HCT116 (cell line): Measurements from ENCODE around the gene APP. TPM values are rescaled to one million over a fixed set of nuclear protein-coding genes. Genes with fewer than 3 reads are reported as not detected.

Source experiments
- ATAC-seq: fragments of 200-7000 bp; cut with Tn5 transposase; 2 replicates; pipeline ENCODE4 v1.9.1; 2020; ENCODE audit warnings: mild to moderate bottlenecking, moderate library complexity
- BruUV-seq: library from RNA; stranded (reverse); fragments of 400-500 nt; replicated peaks from 2 replicates; lab custom pipeline; 2021; lab: Mats Ljungman, UMichigan
- CTCF ChIA-PET: fragments of 300-600 bp; sonication (Branson Sonifier 250); formaldehyde crosslinking; loops from one replicate; lab custom pipeline; 2021; ENCODE audit warnings: antibody characterized with exemption; lab: Charles Lee
- POLR2A ChIA-PET: fragments of 300-600, 350-600 bp; sonication (Branson Sonifier 250); formaldehyde crosslinking; loops from one replicate; lab custom pipeline; 2021; ENCODE audit warnings: antibody characterized with exemption; lab: Charles Lee
- RAD21 ChIA-PET, 2 experiments: fragments of 300-600 bp; sonication (Branson Sonifier 250); formaldehyde crosslinking; loops; one replicate each; lab custom pipeline; 2023; ENCODE audit warnings: low total read pairs in 2 of 2; ENCODE audit not compliant: uncharacterized antibody in 2 of 2, unreplicated experiment in 2 of 2, low non-redundant PET in 1 of 2; lab: Charles Lee
- DNase-seq: peaks from one replicate; pipeline ENCODE4 v3.0.0-alpha.2; 2010; ENCODE audit warnings: low read depth, low spot score
- H2AFZ ChIP-seq: fragments of 200-600 bp; shearing (Covaris generic), sonication (generic); 2 replicates; pipeline ENCODE4 v1.6.1; 2017; ENCODE audit warnings: low read depth, mixed run types, mixed read lengths, antibody characterized with exemption, low read length; ENCODE audit not compliant: poor library complexity, severe bottlenecking
- H3K27ac ChIP-seq: 2 replicates; pipeline ENCODE4 v1.5.1; 2012; ENCODE audit warnings: low read depth, low read length
- H3K27me3 ChIP-seq: fragments of 200-600 bp; sonication (generic); 2 replicates; pipeline ENCODE4 v1.6.1; 2016; ENCODE audit warnings: mixed run types, low read length, mixed read lengths; ENCODE audit not compliant: insufficient read depth
- H3K36me3 ChIP-seq, 2 experiments: fragments of 200-500 bp in 1 of 2; fragments of 200-600 bp in 1 of 2; sonication (Bioruptor generic) in 1 of 2; sonication (generic) in 1 of 2; 2 replicates each; pipeline versions ENCODE4 v1.5.1 to v1.6.1; 2014 to 2016; ENCODE audit warnings: low read length in 2 of 2, inconsistent platforms in 1 of 2, mixed read lengths in 1 of 2, mixed run types in 1 of 2; ENCODE audit not compliant: insufficient read depth in 2 of 2, control insufficient read depth in 1 of 2
- H3K4me1 ChIP-seq, 2 experiments: fragments of 200-600 bp in 1 of 2; sonication (generic) in 1 of 2; 2 replicates each; pipeline versions ENCODE4 v1.5.1 to v1.6.1; 2012 to 2017; ENCODE audit warnings: low read length in 2 of 2, inconsistent platforms in 1 of 2, mild to moderate bottlenecking in 1 of 2, mixed read lengths in 1 of 2, mixed run types in 1 of 2, moderate library complexity in 1 of 2; ENCODE audit not compliant: insufficient read depth in 2 of 2, control insufficient read depth in 1 of 2
- H3K4me2 ChIP-seq: fragments of 200-600 bp; sonication (generic); 2 replicates; pipeline ENCODE4 v1.6.1; 2017; ENCODE audit warnings: mixed run types, low read length, mixed read lengths
- H3K4me3 ChIP-seq, 2 experiments: fragments of 200-600 bp in 1 of 2; sonication (generic) in 1 of 2; replicated peaks in 1 of 2; 2 replicates each; pipeline ENCODE4 v1.5.1; 2011 to 2016; ENCODE audit warnings: low read length in 2 of 2, control low read depth in 1 of 2, low read depth in 1 of 2, mild to moderate bottlenecking in 1 of 2, mixed read lengths in 1 of 2, mixed run types in 1 of 2
- H3K79me2 ChIP-seq: fragments of 200-600 bp; sonication (generic); 2 replicates; pipeline ENCODE4 v1.6.1; 2017; ENCODE audit warnings: mild to moderate bottlenecking, mixed run types, low read length, moderate library complexity, mixed read lengths; ENCODE audit not compliant: insufficient read depth
- H3K9ac ChIP-seq: fragments of 200-600 bp; sonication (generic); 2 replicates; pipeline ENCODE4 v1.6.1; 2016; ENCODE audit warnings: low read length, mixed read lengths
- H3K9me2 ChIP-seq: fragments of 200-600 bp; sonication (generic), shearing (Covaris generic); 2 replicates; pipeline ENCODE4 v1.6.1; 2017; ENCODE audit warnings: mixed run types, mild to moderate bottlenecking, moderate library complexity; ENCODE audit not compliant: insufficient read depth
- H3K9me3 ChIP-seq, 2 experiments: fragments of 200-500 bp in 1 of 2; fragments of 200-600 bp in 1 of 2; sonication (Bioruptor generic) in 1 of 2; sonication (generic) in 1 of 2; 2 replicates each; pipeline ENCODE4 v1.6.1; 2014 to 2017; ENCODE audit warnings: low read length in 2 of 2, mixed read lengths in 2 of 2, inconsistent platforms in 1 of 2, low read depth in 1 of 2, mild to moderate bottlenecking in 1 of 2, mixed run types in 1 of 2, moderate library complexity in 1 of 2; ENCODE audit not compliant: control insufficient read depth in 1 of 2, insufficient read depth in 1 of 2
- H4K20me1 ChIP-seq: fragments of 200-600 bp; sonication (generic), shearing (Covaris generic); 2 replicates; pipeline ENCODE4 v1.6.1; 2017; ENCODE audit warnings: mixed run types, mild to moderate bottlenecking, moderate library complexity; ENCODE audit not compliant: insufficient read depth
- ATF3 ChIP-seq: IDR thresholded peaks from 2 replicates; pipeline ENCODE4 v1.6.1; 2012
- CEBPB ChIP-seq: IDR thresholded peaks from 2 replicates; pipeline ENCODE4 v1.6.1; 2012; ENCODE audit warnings: low read depth
- CTCF ChIP-seq, 3 experiments: fragments of 200-600 bp in 1 of 3; sonication (generic) in 1 of 3; IDR thresholded peaks in 2 of 3; conservative IDR thresholded peaks in 1 of 3; 2 replicates each; pipeline ENCODE4 v1.5.1; 2012 to 2017; ENCODE audit warnings: low read depth in 2 of 3, low read length in 2 of 3, antibody characterized with exemption in 1 of 3, borderline replicate concordance in 1 of 3, control low read depth in 1 of 3, mild to moderate bottlenecking in 1 of 3, mixed read lengths in 1 of 3, mixed run types in 1 of 3, moderate library complexity in 1 of 3; ENCODE audit not compliant: insufficient read depth in 1 of 3
- EGR1 ChIP-seq: IDR thresholded peaks from 2 replicates; pipeline ENCODE4 v1.6.1; 2012; ENCODE audit warnings: low read depth
- EZH2 ChIP-seq: fragments of 200-600 bp; sonication (generic); IDR thresholded peaks from 2 replicates; pipeline ENCODE4 v1.6.1; 2017; ENCODE audit warnings: antibody characterized with exemption, mixed run types
- EZH2phosphoT487 ChIP-seq: fragments of 200-600 bp; IDR thresholded peaks from 2 replicates; pipeline ENCODE4 v1.6.1; 2018; ENCODE audit warnings: antibody characterized with exemption, borderline replicate concordance
- FOSL1 ChIP-seq: IDR thresholded peaks from 2 replicates; pipeline ENCODE4 v1.6.1; 2012; ENCODE audit warnings: low read depth
- JUND ChIP-seq: IDR thresholded peaks from 2 replicates; pipeline ENCODE4 v1.6.1; 2012
- MAX ChIP-seq: IDR thresholded peaks from 2 replicates; pipeline ENCODE4 v1.6.1; 2012
- POLR2A ChIP-seq: IDR thresholded peaks from 2 replicates; pipeline ENCODE4 v1.7.0; 2011; ENCODE audit warnings: borderline replicate concordance; ENCODE audit not compliant: insufficient read depth, insufficient read length; ENCODE audit errors: extremely low read depth
- POLR2AphosphoS5 ChIP-seq: IDR thresholded peaks from 2 replicates; pipeline ENCODE4 v1.6.1; 2011; ENCODE audit warnings: mild to moderate bottlenecking, low read depth, low read length, moderate library complexity
- RAD21 ChIP-seq: IDR thresholded peaks from 2 replicates; pipeline ENCODE4 v1.6.1; 2012; ENCODE audit warnings: low read depth, mild to moderate bottlenecking
- SIN3A ChIP-seq: IDR thresholded peaks from 2 replicates; pipeline ENCODE4 v1.6.1; 2012; ENCODE audit warnings: low read depth
- SP1 ChIP-seq: IDR thresholded peaks from 2 replicates; pipeline ENCODE4 v1.6.1; 2012; ENCODE audit warnings: low read depth
- SRF ChIP-seq: IDR thresholded peaks from 2 replicates; pipeline ENCODE4 v1.6.1; 2012; ENCODE audit warnings: low read depth
- TCF7L2 ChIP-seq: IDR thresholded peaks from 2 replicates; pipeline ENCODE4 v1.7.0; 2011; ENCODE audit warnings: borderline replicate concordance, inconsistent platforms; ENCODE audit not compliant: insufficient read depth, insufficient read length; ENCODE audit errors: extremely low read depth
- ZFX ChIP-seq: fragments of 450-650 bp; IDR thresholded peaks from 2 replicates; pipeline ENCODE4 v1.6.1; 2017
- ZNF274 ChIP-seq: fragments of 200-500 bp; sonication (Bioruptor generic); IDR thresholded peaks from 2 replicates; pipeline ENCODE4 v1.6.1; 2014; ENCODE audit warnings: mild to moderate bottlenecking, low read depth, low read length, inconsistent platforms
- intact Hi-C: fragments of 100-400 bp; cut with micrococcal nuclease; formaldehyde crosslinking; loops from 2 replicates; pipeline ENCODE4 v1.10.0; 2022
- total RNA-seq: library from RNA; stranded (reverse); gene quantifications from one replicate; pipeline ENCODE4 v1.2.1, GENCODE V29; 2021; ENCODE audit not compliant: unreplicated experiment
- TF ChIP-seq, protein P1 (sequence below): IDR thresholded peaks from 2 replicates; pipeline ENCODE4 v1.6.1; 2011; ENCODE audit warnings: mild to moderate bottlenecking, low read length, moderate library complexity; ENCODE audit not compliant: insufficient replicate concordance; ENCODE audit errors: extremely low read depth

The APP gene
- total RNA-seq, 1 experiment from 2014 or later = 267 TPM

DNA sequence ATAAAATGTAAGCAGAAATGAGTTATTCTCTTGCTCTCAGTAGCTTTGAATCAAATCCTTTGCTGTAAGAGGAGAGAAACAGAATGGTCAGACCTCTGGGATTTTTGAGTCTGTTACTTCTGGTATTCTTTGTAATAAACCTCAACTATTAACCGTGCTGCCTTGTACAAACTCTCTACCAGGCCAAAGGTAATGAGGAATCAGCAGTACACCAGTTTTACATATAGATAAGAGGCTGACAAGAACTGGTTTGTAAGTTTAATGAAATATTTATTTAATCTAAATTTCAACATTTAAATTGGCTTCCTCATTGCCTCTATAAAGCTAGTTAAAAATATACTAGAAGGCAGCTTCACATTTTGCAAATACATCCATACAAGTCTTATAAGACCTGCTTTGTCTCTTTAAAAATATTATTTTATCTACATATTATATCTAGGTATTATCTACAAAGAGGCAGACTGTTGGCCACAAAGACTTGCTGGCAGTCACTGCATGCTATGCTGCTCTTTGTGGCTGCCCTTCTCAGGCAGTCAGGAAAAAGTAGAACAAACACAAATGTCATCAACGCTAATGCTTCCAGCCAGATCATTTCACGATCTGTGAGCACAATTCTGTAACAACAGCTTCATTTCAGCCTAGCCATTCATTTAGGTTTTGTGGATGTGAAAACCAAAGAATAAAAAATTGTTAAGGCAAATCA lies 262.8 kb downstream of the APP start:
- TF ChIP-seq POLR2AphosphoS5 (no peak), ZFX (no peak), RAD21 (no peak), TCF7L2 (no peak), EZH2phosphoT487 (no peak), SIN3A (no peak), JUND (no peak), FOSL1 (no peak), SRF (no peak), EZH2 (no peak), ZNF274 (no peak), MAX (no peak), EGR1 (no peak), SP1 (no peak), ATF3 (no peak), CEBPB (no peak), CTCF (IDR thresholded peaks at IDR 0.05 in 2 of 3, conservative IDR thresholded peaks at IDR 0.05 in 1 of 3; ENCODE audit: borderline replicate concordance in 1 of 3, insufficient read depth in 1 of 3, low read depth in 2 of 3, low read length in 2 of 3) (no peak), POLR2A (no peak)
- TF ChIP-seq, protein P1, sequence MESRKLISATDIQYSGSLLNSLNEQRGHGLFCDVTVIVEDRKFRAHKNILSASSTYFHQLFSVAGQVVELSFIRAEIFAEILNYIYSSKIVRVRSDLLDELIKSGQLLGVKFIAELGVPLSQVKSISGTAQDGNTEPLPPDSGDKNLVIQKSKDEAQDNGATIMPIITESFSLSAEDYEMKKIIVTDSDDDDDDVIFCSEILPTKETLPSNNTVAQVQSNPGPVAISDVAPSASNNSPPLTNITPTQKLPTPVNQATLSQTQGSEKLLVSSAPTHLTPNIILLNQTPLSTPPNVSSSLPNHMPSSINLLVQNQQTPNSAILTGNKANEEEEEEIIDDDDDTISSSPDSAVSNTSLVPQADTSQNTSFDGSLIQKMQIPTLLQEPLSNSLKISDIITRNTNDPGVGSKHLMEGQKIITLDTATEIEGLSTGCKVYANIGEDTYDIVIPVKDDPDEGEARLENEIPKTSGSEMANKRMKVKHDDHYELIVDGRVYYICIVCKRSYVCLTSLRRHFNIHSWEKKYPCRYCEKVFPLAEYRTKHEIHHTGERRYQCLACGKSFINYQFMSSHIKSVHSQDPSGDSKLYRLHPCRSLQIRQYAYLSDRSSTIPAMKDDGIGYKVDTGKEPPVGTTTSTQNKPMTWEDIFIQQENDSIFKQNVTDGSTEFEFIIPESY = no peak

More for the DNA sequence above, 262.8 kb downstream of the APP start:
- BruUV-seq = no TSS peak
- no peak overlapping the region for H3K4me2 ChIP-seq
- no peaks in the 10 kb centered on the region for H3K27me3 ChIP-seq
- no peak overlapping the region for H2AFZ ChIP-seq
- H3K9ac ChIP-seq = no peak overlapping the region
- no peaks in the 10 kb centered on the region for H3K9me2 ChIP-seq
- ATAC-seq = no peak
- POLR2A ChIA-PET = no interaction called here
- intact Hi-C loops = no loop called here
- CTCF ChIA-PET = no interaction called here
- no peaks in the 10 kb centered on the region; the same call in 1 of the 2 replicates for H4K20me1 ChIP-seq
- H3K4me3 ChIP-seq = no peak overlapping the region
- H3K9me3 ChIP-seq = no peaks in the 10 kb centered on the region
- H3K27ac ChIP-seq = no peak overlapping the region
- H3K4me1 ChIP-seq = no peaks in the 10 kb centered on the region
- H3K36me3 ChIP-seq = peaks cover 0 to 4% of the 10 kb centered on the region in 2 experiments; a peak in 2 of 4 replicates
- no peaks in the 10 kb centered on the region for H3K79me2 ChIP-seq
- RAD21 ChIA-PET = no interaction called here
- DNase-seq = no peak
